ENCODE measurements around the gene ZNF41.

DNA sequence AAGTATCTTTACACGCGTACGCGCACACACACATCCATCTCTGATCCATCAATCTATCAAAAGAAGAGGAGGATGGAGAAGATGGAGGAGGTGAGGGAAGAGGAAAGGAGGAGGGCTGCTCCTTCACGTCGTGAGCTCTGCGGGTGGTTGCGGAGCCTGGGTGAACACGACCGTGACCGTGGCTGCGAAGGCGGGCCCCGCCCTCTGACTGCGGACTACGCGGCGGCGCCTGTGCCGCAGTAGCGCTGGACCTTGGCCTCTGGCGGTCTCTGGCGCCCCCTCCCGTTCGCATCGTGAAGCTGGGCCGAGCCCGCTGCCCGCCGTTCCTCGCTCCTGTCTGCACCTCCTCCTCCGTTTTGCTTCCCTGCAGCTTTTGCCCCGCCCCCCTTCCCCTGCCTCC is 40.3 kb upstream of the ZNF41 start:
- TF ChIP-seq, protein P1, sequence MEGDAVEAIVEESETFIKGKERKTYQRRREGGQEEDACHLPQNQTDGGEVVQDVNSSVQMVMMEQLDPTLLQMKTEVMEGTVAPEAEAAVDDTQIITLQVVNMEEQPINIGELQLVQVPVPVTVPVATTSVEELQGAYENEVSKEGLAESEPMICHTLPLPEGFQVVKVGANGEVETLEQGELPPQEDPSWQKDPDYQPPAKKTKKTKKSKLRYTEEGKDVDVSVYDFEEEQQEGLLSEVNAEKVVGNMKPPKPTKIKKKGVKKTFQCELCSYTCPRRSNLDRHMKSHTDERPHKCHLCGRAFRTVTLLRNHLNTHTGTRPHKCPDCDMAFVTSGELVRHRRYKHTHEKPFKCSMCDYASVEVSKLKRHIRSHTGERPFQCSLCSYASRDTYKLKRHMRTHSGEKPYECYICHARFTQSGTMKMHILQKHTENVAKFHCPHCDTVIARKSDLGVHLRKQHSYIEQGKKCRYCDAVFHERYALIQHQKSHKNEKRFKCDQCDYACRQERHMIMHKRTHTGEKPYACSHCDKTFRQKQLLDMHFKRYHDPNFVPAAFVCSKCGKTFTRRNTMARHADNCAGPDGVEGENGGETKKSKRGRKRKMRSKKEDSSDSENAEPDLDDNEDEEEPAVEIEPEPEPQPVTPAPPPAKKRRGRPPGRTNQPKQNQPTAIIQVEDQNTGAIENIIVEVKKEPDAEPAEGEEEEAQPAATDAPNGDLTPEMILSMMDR (IDR thresholded peaks at IDR 0.05) = peak in 3 of 4 experiments; percentile 71 to 92 (median 80)
- TF ChIP-seq POLR2AphosphoS5 (IDR thresholded peaks at IDR 0.05) = no peak
- no peak for TF ChIP-seq POLR2A (IDR thresholded peaks at IDR 0.05)
- TF ChIP-seq EP300 (IDR thresholded peaks at IDR 0.05) = no peak
